Keratinocyte (primary cell): ENCODE results near the gene KRT14.

Source experiments
- CTCF ChIP-seq, 3 experiments: IDR thresholded peaks in 1 of 3; conservative IDR thresholded peaks in 1 of 3; optimal IDR thresholded peaks in 1 of 3; 2 replicates in 2 of 3; 3 replicates in 1 of 3; pipeline versions ENCODE3 to v1.5.1; 2011; ENCODE audit warnings: low read length in 3 of 3, mild to moderate bottlenecking in 3 of 3, moderate library complexity in 2 of 3, control low read depth in 1 of 3, inconsistent platforms in 1 of 3; ENCODE audit not compliant: insufficient read depth in 2 of 3; ENCODE audit errors: extremely low read depth in 1 of 3
- EZH2 ChIP-seq: IDR thresholded peaks from one replicate; pipeline ENCODE4 v1.6.1; 2012; ENCODE audit warnings: inconsistent platforms, mild to moderate bottlenecking, low read length, moderate library complexity

GRCh38 chr17:41617136-41617535 is 30.4 kb upstream of the KRT14 start:
- no peak for TF ChIP-seq CTCF (optimal IDR thresholded peaks at IDR 0.05 in 1 of 3, IDR thresholded peaks at IDR 0.05 in 1 of 3, conservative IDR thresholded peaks at IDR 0.05 in 1 of 3; ENCODE audit: extremely low read depth in 1 of 3, insufficient read depth in 2 of 3, low read length in 3 of 3)
- no peak for TF ChIP-seq EZH2
